GM18909 (cell line): Measurements from ENCODE around the gene LPP.

Experiments
- ATAC-seq: cut with Tn5 transposase; IDR thresholded peaks from one replicate; pipeline ENCODE4 v1.9.1; 2021; ENCODE audit warnings: mild to moderate bottlenecking; ENCODE audit not compliant: unreplicated experiment, poor library complexity

Gene LPP

DNA sequence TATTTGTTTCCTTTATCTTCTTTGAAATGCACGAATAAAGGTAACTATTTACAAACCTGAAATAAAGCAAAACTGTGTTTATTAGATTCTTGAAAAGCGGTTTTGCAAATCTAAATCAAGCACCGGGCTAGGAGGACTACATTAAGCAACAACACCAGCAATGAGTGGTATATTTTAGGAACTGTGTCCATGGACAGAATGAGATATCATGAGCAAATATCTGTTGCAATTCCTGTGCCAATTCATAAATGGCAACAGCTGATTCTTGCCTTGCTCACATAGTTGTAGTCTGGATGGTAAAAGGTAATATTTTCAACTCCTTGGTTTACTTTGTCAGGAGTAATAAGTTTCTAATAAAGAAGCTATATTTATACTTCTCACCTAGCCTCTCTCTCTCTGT is 403.3 kb downstream of the LPP start:
- no peak for ATAC-seq

DNA sequence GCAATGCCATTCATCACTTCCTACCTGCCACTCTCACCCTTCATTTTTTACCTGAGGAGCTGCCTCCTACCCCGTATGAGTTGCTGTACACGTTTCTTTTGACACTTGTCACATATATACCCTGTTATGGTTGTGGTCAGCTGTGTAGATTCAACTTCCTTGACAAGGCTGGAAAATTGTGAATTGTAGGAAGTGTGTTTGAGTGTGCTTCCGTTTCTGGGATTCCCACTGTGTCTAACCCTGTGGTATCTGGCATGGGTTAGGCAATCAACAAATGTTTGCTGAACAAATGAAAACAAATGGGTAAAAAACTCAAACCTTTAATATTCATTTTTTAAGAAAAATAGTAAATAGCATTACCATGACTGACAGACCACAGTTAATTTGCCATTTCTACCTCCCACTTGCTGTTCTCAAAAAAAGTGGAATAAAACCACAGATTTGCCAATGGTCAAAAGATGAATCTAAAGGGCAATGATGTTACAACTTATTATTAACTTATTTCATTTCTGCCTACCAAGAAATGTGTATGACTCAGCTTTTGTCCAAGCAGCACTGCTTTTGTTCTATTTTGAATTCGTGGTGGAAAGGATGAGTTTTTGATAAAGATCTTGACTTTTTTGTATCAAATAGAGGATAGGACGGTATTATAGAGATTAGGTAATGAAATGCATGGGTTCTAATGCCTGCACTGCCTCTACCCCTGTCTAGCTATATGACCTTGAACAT is 404.6 kb downstream of the LPP start:
- no peak for ATAC-seq

DNA sequence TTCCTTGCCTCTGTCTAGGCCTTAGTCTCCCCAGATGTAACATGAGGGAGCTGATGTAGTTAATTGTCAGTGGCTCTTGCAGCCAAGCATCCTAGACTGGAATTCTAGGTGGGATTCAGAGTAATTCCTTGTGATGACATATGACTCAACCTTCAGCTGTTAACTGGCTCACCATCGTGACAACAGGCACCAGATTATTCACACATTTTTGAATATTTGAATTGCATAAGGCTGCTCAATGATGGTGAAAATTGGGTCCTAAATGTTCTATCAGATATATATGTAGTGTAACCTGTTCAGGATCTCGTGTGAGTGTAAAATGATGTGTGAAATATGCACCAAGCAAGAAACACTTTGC is 405.1 kb downstream of the LPP start:
- ATAC-seq: no peak

DNA sequence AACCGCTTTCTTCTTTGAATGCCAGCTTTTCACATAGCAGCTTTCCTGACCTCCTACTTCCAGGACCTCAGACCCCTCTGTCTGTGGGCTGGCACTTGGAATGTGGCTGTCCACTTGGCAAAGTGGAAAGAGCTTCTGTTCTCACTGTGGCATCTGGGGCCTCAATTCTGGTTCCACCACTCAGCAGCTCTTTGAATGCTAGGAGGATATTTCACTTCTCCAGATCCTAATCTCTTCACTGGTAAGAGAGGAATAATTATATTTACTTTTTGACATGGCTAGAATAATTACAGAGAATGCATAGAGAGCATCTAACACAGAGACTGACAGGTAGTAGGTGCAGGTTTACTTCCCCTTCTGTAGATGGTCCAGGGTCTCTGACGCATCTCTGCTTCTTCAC is 405.9 kb downstream of the LPP start:
- no peak for ATAC-seq

DNA sequence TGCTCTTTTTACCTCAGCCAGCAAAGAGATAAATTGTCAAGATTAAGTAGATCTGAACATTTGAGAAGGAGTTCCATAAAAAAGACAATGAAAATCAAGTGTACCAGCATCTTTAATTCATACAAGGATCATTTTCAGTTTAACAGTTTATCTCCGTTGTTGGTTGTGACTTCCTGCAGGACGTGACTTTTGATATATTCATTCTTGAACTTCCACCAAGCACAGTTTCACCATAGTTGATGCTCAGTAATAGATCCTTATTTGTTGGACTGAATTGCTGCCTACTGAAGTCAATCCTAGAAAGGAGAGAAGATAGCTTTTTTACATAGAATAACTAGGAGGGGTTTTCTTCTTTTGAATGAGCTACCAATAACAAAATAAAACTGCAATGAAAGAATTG is 408.2 kb downstream of the LPP start:
- ATAC-seq: no peak

DNA sequence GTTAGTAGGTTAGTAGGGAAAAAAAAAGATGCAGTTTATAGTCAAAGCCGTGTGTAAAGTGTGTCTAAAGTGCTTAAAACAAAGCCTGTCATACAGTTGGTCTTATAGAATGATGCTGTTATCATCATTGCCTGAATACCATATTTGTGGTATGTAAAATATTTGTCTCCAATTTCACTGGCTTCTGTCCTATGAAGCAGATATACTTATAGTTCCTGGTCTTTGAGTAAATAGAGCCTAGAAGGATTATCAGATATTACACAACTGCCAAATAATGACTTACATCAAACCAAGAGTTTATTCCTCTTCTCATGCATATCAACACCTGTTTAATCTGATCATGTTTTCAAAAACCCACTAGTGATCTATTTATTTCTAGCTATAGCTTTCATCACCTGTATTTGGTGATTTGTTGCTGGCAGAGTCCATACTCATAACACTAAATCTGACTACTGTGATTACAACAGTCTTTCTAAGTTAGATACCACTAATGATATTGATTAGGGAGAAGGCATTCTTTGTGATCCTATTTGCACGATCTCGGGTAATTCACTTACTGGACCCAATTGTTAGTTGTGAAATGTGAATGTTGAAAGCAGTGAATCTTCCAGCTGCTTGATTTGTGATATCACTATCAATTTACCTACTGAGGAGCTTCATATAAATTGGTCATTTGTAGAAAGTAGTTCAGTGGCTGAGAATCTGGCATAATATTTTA is 413.7 kb downstream of the LPP start:
- ATAC-seq: no peak

DNA sequence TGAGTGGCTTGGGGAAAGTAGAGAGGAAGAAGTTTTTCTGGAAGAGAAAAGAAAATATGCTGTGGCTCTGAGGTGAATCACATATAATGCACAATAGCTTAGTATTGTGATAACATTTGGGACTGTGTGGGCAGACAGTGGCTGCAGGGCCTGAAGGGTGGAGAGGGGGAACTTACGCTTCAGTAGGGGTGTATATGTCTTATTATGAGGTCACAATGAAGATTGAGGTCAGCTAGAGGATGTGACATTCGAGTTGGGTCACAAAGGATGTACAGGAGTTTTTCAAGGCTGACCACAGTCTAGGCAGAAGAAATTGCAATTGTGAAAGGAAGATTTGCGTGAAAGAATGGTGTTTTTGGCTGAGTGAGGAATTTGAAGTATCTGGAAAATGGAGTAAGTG is 414.8 kb downstream of the LPP start:
- no peak for ATAC-seq

DNA sequence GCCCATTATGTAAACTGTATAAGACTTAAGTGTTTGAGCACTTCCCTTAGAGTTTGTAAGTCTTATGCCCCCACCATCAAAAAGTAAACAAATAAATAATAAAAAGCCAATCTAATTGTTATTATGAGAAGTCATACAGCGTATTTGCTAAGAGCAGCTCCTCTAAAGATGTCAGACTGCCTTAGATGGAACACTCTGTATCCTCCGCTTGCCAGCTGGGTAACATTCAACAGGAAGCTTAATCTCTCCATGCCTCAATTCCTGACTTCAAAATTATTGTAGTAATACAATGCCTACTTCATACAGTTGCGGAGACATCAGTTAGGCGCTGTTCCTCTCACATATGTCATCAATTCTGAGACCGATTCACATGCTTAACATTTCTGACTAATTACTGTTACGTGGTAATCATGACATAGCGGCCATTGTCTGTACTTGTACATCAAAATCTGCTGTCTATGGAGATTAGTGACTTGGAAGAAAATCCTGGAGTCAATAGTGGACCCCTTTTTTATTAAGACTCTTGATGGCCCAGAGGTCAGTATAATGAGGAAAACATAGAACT is 417.7 kb downstream of the LPP start:
- ATAC-seq: no peak

DNA sequence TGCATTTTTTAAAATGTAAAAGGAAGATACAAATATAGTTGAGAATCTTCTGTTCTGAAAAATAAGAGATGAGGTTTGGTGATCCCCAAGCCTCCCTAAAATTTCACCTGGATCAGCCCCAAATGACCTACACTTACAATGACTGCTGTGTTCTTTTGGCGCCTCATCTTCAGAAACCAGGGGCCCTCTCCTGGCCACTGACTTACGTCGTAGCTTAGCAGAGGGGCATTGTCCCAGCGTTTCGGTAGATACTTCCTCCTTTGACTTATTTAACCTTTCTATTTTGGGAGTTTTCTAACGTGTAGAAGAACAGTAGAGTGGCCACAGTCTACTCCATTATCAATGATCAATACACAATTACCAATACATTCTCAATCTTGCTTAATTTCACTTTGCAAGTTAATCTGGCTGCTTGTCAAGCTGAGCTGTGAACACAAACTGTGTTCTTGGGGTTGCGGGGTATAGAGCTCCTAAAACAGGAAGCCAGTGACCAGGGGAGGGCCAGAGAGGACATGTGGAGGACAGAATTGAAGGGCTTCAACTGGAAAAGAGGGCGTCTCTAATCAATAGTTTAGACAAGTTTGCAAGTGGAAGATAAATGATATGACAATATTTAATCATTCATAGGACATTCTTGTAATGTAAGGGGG is 419.5 kb downstream of the LPP start:
- no peak for ATAC-seq

DNA sequence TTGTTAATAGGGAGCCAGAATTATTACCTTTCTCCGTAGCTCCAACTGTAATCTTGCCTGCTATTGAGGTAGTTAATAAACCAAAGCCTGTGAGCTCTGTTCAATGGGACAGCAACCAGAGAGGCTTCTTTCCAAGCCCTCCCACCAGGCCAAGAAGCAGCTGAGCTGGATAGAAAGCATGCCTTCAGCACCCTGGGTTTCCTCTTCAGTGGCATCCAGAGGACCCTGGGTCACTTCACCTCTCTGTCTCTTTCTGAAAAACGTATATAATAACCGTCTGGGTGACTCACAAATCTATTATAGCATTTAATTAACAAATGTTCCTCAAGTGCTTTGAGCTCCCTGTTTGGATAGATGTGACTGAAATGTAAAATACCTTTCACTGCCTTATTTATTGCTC is 420.0 kb downstream of the LPP start:
- no peak for ATAC-seq

DNA sequence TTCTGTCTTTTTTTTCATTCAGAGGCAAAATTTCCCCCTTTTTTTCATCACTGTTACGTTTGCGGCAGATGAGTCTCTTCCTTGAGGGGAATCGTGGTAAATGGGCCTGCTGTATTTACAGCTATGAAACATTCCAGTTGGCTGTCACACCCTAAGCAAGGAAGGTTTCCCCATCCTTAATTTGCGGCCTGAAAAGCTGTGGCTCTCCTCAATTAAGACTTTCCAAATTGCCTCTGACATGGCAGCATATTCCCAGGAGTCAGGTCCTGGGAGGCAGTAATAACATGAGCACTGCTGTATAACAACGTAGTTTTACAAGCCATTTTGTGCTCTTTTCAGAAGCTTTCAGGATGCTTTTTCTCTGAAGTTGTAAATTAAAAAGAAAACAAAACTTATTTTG is 420.9 kb downstream of the LPP start:
- no peak for ATAC-seq

DNA sequence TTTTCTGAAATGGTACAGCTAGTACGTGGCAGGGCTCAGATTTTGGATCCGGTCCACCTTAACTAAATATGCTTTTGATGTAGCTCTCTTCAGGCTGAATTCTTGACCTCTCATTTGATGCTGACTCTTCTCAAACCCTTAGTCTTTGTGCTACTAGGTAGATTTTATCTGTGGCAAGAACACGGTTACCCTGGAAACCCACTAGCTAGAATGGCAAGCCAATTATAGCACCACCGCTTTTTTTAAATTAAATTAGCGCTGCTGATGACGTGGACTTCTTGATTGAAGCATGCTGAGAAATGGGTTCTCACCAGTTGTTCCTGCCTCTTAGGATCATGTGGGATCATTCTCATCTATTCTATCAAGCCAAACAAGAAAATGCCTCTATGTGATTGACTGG is 421.5 kb downstream of the LPP start:
- ATAC-seq: no peak

DNA sequence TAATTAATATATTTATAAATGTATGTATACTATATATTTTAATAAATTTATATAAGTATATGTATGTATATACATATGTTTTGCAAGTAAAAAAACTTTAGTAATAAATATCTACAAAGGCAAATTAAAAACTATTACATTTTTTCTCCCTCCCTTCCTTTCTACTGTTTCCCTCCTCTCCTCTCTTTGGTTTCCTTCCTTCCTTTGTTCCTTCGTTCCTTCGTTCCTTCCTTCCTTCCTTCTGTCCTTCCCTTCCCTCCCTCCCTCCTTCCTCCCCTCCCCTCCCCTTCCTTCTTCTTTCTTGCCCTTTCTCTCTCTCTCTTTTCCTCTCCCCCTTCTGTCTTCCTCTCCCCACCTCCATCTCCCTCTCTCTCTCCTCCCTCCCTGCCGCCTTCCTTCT is 423.6 kb downstream of the LPP start:
- ATAC-seq: no peak

DNA sequence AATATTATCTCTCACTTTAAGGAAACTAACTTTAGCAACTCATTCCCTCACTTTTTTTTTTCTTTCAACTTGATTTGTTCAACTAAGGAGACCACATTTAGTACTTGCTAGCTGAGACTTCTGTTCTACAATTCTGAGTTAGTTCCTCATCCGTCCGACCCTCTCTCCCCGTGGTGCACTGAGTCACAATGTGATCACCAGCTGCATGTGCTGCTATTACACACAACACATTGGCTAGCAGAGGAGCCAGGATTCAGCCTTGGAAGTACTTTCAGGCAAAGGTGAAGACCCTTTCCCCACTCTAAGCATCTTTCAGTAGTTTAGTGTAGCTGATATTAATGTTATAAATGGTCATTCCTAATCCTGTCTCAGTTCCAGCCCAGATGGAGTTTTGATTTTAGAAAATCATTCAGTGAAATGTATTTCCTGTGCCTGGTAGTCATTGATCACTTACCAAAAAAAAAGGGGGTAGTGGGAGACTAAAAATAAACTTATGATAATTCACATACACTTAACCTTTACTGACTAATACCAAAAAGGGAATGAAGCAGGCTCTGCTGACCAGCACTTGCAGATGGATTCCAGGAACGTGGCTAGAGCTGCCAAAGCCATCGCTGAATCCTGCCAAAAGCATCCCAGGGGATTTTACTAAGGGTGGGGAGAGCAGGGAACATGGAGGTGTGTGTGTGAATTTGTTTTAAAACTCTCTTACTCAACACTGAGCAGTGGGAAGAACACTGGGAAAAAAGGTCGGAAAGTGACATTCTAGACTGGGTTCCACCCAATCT is 424.8 kb downstream of the LPP start:
- ATAC-seq: no peak

DNA sequence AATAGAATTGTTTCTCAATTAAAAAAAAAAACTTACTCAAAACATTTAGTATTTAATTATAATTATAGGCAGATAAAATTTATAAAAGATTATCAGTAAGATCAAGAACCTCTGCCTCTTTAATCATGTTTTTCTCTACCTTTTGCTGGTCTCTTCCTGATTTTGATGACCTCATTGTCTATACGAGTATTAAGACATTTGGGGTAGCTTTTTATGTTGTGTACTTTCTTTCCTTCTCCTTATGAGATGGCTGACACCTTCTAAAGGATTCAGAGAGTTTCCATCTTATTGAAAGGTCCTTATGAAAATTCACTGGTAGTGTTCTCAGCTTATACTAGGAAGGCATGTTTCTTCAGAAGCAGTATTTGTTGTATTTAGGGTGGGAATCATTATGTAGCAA is 426.3 kb downstream of the LPP start:
- ATAC-seq: no peak

DNA sequence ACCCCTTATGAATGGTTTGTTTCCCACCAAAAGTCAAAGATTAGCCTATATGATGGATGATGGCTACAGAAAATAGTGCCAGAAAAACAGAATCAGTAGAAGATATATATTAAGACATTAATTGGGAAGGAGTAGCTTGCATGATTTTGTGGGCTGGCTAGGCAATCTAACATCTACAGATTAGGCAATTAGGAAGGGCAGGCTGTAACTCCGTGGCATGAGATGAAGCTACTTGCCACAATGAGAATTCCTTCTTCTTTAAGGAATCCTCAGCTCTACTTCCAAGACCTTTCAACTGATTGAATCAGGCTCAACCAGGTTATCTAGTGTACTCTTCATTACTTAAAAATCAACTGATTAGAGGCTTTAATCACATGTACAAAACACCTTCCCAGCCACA is 426.7 kb downstream of the LPP start:
- no peak for ATAC-seq

DNA sequence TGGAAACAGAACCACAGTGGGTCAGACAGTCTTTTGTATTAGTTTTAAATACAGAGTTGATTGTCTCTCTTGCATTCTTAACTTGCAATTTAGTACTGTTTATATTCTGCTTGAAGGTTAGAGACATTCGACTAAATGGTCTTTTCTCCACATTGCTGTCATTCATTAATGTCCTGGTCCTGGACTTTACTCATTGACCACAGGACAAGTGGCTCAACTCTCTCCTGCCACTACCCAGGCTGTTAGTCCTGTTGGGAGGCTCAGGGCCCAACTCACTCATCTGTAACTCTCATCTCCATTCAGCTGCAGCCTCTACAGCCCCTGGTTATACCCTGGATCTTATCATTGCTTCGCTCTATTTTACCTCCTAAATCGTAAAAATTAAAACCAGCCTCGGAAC is 427.4 kb downstream of the LPP start:
- no peak for ATAC-seq

DNA sequence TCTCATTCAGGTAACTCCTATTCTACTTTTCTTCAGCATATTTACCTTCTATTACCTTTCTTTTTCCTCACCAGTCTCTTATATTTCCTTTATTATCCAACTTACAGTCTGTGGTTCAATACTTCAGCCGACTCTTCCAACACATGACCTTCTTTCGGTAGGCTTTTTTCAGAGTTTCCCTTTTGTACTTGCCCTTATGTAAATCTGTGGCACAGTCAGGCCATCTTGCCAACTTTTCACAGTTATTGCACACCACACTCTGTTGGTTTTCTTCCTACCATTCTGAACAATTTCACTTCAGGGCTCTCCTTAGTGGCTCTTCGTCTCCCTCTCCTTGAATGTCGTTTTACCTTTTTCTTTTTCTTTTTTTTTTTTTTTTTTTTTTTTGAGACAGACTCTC is 427.8 kb downstream of the LPP start:
- no peak for ATAC-seq

DNA sequence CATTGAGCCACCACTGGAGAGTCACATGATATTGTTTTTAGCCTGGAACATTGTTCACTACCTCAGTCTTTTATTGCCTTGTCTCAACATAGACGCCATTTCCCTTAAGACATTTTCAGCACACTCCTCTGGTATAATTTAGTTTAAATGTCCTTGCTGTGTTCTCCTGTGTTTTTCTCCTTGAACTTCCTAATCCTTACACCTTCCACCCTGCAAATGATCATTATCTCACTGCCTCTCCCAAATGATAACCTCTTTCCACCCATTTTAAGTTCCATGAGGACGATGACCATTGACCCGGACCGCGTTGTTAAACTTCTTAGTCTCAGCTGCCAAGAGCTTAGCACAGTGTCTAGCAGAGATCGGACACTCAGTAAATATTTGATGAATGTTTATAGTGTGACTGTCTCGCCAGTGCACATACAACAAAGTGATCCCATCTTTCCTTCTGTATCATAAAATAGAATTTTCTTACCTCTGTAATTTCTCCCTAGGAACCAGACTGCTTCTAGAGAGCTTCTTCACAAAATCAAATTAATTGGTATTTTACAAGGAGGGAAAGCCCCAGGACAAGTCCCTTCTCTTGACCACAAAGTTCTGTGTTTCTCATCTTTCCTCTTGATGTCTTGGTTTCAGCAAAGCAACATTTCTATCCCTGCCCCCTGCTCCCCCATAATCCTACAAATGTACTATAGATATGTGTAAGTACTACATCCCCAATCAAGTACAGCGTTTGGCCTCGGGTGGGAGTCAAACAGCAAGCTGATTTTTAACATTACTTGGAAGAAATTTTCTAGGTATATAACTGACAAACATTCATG is 429.6 kb downstream of the LPP start:
- no peak for ATAC-seq

DNA sequence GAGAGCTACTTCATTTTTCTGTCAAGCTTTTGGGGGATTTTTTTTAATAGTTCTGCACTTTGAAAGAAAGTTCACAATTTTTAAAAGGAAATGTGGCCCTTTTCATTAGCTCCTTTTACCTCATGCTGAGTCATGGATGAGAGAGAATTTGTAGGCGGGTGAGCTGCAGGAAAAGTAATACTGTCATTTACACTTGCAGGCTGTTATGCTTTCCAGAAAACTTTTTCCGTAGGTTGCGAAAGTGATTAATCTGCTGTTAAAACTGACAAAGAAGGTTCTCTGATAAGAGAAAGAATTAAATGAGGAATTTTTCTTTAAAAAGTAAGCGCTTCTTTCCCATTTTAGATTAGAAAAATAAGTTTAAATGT is 430.2 kb downstream of the LPP start:
- no peak for ATAC-seq
